GM18519 (cell line): ENCODE results near the gene SH3GL1.

Experiments
- ATAC-seq: cut with Tn5 transposase; IDR thresholded peaks from one replicate; pipeline ENCODE4 v1.9.1; 2021; ENCODE audit warnings: mild to moderate bottlenecking, moderate library complexity; ENCODE audit not compliant: unreplicated experiment, low FRiP score

Gene SH3GL1

DNA sequence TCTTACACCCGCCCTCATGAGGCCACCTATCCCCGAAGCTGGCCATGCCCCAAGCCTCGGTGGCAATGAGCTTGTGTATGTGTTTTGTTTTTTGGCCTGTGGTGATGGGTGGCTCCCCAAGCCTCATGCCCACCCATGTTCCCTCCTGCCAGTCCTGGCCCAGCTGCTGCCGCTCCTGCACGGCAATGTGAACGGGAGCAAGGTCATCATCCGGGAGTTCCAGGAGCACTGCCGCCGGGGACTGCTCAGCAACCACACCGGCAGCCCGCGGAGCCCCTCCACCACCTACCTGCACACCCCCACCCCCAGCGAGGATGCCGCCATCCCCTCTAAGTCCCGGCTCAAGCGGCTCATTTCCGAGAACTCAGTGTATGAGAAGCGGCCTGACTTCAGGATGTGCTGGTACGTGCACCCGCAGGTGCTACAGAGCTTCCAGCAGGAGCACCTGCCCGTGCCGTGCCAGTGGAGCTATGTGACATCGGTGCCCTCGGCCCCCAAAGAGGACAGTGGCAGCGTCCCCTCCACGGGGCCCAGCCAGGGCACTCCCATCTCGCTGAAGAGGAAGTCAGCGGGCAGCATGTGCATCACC is 32.7 kb upstream of the SH3GL1 start:
- no peak for ATAC-seq

DNA sequence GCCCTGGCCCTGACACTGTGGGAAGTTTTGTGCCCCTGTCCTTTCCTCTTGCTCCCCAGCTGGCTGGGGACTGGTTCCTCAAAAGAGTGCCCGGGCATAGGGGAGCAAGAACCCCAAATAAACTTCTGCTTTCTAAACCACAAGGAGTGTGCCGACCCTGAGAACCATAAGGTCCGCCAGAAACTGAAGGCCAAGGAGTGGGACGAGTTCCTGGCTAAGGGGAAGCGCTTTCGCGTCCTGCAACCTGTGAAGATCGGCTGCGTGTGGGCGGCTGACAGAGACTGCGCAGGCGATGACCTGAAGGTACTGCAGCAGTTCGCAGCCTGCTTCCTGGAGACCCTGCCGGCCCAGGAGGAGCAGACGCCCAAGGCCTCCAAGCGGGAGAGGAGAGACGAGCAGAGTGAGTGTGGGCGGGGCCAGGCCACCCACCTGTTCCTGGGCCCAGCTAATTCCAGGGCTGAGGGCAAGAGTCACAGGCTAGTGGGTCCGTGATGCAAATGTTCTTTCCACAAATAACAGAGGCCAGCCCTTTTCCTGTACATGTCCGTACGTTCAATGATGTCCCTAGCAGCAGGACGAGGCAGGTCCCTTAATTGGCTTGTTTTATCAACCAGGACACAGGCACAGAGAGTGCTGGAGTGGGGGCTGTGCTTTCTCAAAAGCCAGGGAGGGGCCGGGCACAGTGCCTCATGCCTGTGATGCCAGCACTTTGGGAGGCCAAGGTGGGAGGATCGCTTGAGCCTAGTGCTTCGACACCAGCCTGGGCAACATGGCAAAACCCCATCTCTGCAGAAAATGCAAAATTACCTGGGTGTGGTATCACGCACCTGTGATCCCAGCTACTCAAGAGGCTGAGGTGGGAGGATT is 31.7 kb upstream of the SH3GL1 start:
- no peak for ATAC-seq

DNA sequence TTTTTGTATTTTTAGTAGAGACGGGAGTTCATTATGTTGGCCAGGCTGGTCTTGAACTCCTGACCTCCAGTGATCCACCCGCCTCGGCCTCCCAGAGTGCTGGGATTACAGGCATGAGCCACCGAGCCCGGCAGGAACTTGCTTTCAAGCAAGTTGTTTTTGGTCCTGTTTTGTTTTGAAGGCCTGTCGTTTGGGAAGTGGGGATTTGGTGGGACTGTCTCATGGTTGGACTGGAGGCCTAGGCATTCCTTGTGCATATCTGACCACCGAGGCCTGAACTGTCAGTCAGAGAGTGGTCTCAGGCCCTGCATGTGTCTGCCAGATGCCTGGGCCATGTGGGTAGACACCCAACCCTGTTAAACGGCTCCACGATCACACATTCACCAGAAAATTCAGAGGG is 30.9 kb upstream of the SH3GL1 start:
- ATAC-seq: no peak

DNA sequence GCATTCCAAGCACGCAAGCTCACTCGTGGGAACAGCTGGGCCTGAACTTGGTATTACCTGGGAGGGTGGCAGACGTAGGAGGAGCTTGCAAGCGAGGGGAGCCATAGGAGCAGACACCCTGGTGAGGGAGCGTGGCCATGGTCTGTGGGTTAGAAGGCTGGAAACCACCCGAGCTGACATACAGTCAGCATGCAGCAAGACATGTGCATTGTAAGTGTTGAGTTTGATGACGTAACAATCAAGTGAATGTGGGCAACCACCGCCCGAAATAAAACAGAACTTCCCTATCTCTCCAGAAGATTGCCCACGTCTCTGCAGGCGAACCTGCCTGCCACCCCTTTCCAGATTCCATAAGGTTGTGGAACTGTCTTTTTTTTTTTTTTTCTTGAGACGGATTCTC is 30.4 kb upstream of the SH3GL1 start:
- ATAC-seq: no peak

DNA sequence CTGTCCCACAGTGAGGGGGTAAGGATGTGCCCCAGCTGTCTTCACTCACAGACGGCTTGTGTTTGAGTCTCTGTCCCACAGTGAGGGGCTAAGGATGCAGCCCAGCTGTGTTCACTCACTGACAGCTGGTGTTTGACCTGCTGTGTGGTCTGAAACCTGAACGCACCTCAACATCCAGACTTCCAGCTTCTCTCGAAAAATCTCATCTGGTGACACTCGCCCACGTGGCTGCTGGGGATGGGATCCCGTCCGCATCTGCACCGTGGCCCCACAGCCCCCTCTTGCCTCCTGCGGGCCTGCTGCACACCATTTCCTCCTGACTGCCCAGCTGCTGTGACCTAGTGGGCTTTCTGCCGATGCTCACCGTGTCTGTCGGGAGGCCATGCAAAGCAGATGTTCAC is 29.4 kb upstream of the SH3GL1 start:
- ATAC-seq: no peak

DNA sequence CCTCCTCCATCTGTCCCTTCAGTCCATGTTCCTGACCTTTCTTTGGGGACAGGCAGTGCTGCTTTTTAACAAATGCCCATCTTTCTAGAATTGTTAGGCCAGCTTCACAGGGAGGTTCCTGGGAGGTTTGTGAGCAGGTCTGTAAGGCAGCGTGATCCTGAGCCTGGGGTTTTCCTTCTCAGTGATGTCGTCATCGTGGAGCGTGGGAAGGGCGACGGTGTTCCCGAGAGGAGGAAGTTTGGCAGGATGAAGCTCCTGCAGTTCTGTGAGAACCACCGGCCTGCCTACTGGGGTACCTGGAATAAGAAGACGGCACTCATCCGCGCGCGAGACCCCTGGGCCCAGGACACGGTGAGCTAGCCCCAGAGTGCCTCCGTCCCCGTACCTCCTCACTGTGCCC is 28.9 kb upstream of the SH3GL1 start:
- ATAC-seq: no peak

DNA sequence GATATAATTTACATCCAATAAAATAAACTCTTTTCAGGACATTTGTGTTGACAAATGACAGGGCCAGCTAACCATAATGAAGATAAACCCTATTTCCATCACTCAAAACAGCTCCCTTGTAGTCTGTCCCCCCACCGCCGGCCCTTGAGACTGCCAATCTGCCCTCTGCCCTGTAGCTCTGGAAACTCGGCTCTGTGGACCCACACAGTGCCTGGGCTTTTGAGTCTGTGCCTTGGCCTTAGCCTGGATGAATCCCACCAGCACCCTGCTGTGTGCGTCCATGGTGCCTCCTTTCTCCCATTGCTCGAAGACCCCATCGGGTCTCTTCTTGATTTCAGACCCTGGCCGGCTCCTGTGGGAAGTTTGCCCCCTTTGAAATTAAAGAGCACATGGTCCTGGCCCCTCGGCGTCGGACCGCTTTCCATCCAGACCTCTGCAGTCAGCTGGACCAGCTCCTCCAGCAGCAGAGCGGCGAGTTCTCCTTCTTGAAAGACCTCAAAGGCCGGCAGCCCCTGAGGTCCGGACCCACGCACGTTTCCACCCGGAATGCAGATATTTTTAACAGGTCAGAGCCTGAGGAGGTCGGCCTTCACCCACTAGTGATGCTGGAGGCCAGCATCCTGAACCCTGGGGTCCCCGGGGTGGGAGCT is 28.1 kb upstream of the SH3GL1 start:
- ATAC-seq: no peak

DNA sequence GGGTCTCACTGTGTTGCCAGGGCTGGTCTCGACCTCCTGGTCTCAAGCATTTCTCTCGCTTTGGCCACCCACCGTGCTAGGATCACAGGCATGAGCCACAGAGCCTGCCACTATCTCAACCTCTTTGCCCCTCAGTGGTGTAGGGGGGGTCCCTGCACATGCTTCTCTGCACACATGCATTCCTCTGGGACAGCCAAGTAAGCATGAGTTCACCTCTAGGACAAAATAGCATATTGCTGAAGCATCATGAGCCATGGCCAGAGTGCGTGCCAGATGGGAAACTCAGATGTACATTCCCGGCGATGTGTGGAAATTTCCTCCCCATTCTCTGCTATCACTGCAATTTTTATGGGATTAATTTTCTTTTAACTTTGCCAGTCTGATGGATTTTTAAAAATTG is 25.2 kb upstream of the SH3GL1 start:
- no peak for ATAC-seq

DNA sequence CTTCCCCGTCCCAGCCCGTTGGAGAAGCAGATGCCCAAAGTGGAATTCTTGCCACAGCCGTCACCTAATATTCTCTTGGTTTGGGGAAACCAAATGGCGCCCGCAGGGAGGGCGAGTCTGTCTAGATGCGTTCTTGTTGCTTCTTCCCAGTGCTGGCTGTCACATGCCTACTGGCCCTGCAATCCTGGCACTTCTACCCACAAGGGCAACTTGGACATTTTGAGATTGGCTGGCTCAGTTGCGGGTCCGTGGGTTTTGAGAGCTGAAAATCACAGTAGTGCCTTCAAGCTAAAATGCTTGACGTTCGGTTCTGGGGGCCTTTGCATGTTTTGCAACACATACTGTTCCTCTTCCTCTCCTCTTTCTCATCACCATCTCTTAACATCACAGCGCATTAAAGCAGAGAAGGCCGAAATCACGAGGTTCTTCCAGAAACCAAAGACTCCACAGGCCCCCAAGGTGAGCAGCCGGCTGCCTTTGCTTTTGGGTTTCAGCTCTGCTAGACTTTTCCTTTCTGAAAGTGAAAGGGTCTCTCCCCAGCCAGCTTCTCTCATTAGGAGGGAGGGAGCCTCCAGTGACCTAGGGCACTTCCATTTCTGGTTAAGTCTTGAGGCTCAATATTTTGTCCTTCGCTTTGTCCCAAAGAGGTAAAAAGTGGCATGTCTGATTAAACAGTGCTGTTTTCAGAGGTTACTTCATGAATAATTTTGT is 23.2 kb upstream of the SH3GL1 start:
- ATAC-seq: no peak

DNA sequence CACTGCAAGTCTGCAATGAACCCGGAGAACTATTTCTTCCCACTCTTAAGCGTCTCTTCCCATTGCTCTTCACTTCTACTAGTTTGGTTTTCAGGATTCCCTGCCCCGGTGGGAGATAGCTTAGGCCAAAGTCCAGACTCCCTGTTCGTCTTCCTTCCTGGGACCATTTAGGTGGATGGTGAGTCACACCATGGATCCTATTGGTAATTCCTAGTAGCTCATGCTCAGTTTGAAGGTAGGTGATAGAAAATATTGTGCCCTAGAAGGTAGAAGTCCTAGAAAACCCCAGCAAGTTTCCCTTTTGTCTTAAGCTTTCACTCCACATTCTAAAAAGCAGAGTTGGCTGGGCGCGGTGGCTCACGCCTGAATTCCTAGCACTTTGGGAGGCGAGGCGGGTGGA is 15.9 kb upstream of the SH3GL1 start:
- no peak for ATAC-seq

DNA sequence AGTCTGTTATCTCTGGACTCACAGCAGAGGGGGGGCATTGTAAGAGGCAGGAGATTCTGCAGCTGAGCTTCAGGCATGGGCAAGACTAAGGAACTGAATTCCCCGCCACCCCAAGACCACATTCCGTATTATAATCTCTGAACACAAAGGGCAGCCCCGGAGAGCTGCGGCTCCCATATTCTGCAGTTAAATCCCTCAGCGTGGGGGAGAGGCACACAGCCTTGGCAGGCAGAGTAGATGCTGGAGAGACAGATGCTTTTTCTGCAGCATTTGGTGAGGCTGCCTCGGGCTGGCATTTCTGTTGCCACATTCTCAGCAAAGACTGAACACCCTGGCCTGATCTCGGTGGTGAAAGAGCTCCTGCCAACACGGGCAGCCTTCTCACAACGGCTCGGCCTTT is 15.0 kb upstream of the SH3GL1 start:
- no peak for ATAC-seq

DNA sequence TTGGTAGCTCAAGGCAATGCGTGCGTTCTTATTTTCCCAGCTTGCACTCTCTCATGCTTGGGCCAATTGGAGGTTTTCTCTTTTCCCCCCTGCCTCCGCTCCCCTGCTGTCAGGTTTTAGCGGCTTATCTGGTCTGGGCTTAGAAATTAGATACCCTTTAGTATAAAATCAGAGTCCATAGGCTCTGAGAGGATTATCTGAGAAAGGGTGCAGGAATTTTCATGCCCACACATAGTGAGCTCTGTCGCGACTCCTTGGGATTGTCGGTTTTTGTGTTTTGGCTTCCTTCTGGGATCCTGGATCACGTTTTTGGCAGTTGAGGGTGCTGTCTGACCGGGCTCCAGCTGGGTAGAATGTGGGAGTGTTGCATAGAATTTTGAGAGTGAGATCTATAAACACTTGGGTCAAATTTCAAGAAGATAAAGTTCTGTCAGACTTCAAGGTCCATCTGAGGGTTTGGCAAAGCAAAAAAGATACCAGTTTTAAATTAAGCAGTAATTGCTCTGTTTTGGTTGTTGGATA is 14.5 kb upstream of the SH3GL1 start:
- ATAC-seq: no peak

DNA sequence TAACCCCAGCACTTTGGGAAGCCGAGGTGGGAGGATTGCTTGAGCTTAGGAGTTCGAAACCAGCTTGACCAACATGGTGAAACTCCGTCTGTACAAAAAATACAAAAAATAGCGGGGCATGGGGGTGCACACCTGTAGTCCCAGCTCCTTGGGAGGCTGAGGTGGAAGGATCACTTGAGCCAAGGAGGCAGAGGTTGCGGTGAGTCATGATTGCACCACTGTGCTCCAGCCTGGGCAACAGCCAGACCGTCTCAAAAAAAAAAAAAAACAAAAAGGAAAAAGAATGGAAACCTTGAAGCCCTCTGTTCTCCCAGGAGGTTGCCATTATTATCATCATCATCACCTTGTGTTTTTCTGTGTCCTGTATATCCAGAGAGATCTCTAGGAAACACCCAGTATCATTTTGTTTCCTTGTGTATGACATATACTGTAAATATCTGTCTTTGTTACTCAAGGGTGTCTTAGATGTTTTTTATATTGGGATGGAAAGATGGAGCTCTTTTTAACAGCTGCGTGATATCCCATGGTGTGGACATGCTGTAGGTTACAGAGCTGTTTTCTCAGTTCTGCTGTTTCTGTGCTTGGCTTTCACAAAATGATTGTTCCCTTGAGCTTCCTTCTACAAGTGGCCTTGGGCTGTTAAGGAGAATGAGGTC is 13.9 kb upstream of the SH3GL1 start:
- ATAC-seq: no peak

DNA sequence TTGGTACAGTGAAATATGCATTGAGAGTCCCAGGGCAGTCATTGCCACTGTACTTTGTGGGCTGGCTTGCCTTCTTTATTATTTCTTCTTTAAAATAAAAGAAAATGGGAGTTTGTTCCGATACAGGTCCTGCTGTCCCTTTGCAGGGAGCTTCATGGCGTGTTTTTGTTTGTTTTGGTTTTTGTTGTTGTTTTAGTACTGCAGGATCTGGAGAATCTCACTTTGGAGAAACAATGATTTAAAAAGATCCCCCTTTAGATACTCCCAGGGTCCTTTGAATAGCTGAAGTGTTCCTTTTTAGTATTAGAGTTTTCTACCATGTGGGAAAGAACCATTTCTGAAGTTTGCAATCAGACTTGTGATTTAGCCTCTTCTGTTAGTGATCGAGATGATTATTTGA is 13.2 kb upstream of the SH3GL1 start:
- ATAC-seq: no peak

DNA sequence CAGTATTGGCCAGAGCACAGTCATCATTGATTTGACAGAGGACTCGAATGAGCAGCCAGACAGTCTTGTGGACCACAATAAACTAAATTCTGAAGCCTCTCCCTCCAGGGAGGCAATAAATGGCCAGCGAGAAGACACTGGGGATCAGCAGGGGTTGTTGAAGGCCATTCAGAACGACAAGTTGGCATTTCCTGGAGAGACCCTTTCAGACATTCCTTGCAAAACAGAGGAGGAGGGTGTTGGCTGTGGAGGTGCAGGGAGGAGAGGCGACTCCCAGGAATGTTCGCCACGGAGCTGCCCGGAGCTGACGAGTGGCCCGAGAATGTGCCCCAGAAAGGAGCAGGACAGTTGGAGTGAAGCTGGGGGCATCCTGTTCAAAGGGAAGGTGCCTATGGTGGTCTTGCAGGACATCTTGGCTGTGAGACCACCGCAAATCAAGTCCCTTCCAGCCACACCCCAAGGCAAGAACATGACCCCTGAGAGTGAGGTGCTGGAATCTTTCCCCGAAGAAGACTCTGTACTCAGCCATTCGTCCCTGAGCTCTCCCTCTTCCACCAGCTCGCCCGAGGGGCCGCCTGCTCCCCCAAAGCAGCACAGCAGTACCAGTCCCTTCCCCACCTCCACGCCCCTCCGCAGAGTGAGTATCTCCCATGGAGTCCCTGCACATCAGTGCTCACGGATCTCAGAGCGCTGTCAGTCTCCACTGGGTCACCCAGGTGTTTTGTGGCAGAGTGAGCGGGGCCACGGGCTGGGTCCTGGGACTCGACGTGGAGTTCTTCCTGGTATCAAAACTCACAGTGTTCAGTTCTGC is 9.0 kb upstream of the SH3GL1 start:
- no peak for ATAC-seq

DNA sequence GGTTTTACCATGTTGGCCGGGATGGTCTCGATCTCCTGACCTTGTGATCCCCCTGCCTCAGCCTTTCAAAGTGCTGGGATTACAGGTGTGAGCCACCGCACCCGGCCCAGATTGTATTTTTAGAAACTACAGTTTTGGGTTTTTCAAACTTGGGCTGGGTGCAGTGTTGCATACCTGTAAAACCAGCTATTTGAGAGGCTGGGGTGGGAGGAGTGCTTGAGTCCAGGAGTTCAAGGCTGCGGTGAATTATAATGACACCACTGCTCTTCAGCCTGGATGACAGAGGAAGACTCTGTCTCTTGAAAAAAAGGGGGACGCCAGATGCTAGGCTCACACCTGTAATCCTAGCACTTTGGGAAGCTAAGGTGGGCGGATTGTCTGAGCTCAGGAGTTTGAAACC is 6.3 kb upstream of the SH3GL1 start:
- ATAC-seq: no peak

DNA sequence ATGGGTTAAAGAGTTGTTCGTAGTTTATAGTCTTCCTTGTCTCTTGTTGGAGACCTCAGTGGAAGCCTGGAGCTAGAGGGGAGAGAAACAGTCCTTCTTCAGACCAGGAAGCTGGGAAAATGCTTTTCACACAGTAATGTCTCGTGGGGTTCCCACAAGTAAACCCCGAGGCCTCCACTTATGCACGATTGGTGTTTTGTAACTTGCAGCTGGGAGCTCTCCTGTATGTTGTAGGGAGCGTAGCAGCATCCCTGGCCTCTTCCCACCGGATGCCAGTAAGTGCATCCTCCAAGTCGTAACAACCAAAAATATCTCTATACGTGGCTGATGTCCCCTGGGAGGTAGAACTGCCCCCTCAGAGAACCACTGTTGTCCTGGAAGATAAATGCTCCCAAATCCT is 5.6 kb upstream of the SH3GL1 start:
- ATAC-seq: no peak

DNA sequence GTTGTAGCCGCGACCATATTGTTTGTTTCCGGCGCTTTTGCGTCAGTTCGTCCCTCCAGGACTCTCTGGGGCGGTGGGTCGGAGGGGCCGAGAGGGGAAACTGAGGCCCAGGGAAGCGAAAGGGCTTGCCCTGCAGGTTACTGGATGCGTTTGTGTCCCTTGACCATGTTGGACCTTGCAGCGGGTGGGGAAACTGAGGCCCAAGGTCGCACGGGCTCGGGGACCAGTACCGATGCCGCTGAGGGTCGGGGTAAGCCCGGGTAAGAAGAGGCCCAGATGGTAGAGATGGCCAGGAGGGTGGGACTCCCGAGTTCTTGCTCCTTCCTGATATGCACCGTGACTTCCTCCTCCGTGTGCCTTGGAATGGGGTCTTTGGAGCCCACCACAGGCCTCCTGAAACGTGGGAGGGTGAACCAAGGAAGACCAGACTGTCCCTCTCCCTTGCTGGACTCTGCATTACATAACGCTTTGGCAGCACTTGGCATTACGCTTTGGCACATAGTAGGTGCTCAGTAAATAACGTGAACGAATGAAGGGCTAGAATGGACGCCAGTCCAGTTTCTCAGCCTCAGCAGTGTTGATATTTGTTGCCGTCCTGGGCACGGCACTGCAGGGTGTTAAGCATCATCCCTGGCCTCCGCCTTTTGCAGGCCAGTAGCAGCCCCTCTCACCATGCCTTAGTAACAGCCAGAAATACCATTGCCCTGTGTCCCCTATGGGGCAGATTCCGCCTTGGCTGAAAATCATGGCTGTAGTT is 2.8 kb upstream of the SH3GL1 start:
- no peak for ATAC-seq
